IgD-negative memory B cell (primary cell): ENCODE measurements around the gene DCANP1. TPM values are rescaled to one million over a fixed set of nuclear protein-coding genes. Genes with fewer than 3 reads are reported as not detected.
"Not testable (repeated sequence)": the region's sequence is repeated elsewhere in the genome, so short reads cannot be mapped to it uniquely, and the experiment has no call there.

Source experiments
- H3K27ac Mint-ChIP-seq, 3 donors: one replicate each; pipeline ENCODE4 v1.8.0; 2020 to 2022; ENCODE audit warnings: mild to moderate bottlenecking in 3 of 3, mixed read lengths in 3 of 3, moderate library complexity in 1 of 3
- H3K27me3 Mint-ChIP-seq: one replicate; pipeline ENCODE4 v1.8.0; 2021; ENCODE audit warnings: mixed read lengths
- H3K36me3 Mint-ChIP-seq: one replicate; pipeline ENCODE4 v1.8.0; 2020; ENCODE audit warnings: mild to moderate bottlenecking, mixed read lengths
- H3K4me1 Mint-ChIP-seq, 3 donors: one replicate each; pipeline ENCODE4 v1.8.0; 2020 to 2022; ENCODE audit warnings: mixed read lengths in 3 of 3, mild to moderate bottlenecking in 1 of 3
- H3K4me3 Mint-ChIP-seq, 4 donors: one replicate each; pipeline ENCODE4 v1.8.0; 2020 to 2022; ENCODE audit warnings: mild to moderate bottlenecking in 4 of 4, mixed read lengths in 4 of 4, moderate library complexity in 3 of 4
- H3K9me3 Mint-ChIP-seq, 3 donors: one replicate each; pipeline ENCODE4 v1.8.0; 2020 to 2021; ENCODE audit warnings: mixed read lengths in 3 of 3, mild to moderate bottlenecking in 1 of 3
- polyA plus RNA-seq: library from polyadenylated mRNA; unstranded; fragments of 300-500 nt; fragmentation: Illumina TruSeq; gene quantifications from one replicate; pipeline ENCODE4 v1.2.3, GENCODE V29; 2021

Gene DCANP1
- not detected for polyA plus RNA-seq

- H3K9me3 Mint-ChIP-seq: peaks cover 0 to 4% (median 0%) of the 10 kb centered on the region in 3 donors
- no peaks in the 10 kb centered on the region for H3K36me3 Mint-ChIP-seq
- peaks cover 0 to under 1% (median 0%) of the 10 kb centered on the region in 3 donors for H3K4me1 Mint-ChIP-seq
- no peak within 1 kb of the TSS for H3K27ac Mint-ChIP-seq
- peaks cover 13% of the 10 kb centered on the region for H3K27me3 Mint-ChIP-seq
- H3K4me3 Mint-ChIP-seq: no peak within 1 kb of the TSS
Observed at GRCh38 chr5:135447298-135447929, at the start of gene DCANP1. Gene DCANP1, minus strand, starts transcription at chr5:135447348. Its CDS starts 240 bp downstream, at chr5:135447108.

GRCh38 chr5:135495531-135495930 lies 48.4 kb upstream of the DCANP1 start:
- not testable (repeated sequence) for H3K27ac Mint-ChIP-seq, H3K9me3 Mint-ChIP-seq, H3K4me1 Mint-ChIP-seq, H3K36me3 Mint-ChIP-seq
- Mint-ChIP-seq H3K4me3 (peak overlapping the region in 1 of 4 donors; percentile 64), H3K27me3 (peaks cover 20% of the 10 kb centered on the region)

GRCh38 chr5:135494196-135494595 lies 47.0 kb upstream of the DCANP1 start:
- Mint-ChIP-seq H3K4me1 (peaks cover 0 to 5% (median 3%) of the 10 kb centered on the region in 3 donors), H3K27me3 (peaks cover 30% of the 10 kb centered on the region), H3K9me3 (no peaks in the 10 kb centered on the region), H3K27ac (no peak overlapping the region), H3K4me3 (no peak overlapping the region), H3K36me3 (no peaks in the 10 kb centered on the region)

GRCh38 chr5:135493406-135494180 lies 46.4 kb upstream of the DCANP1 start:
- Mint-ChIP-seq H3K4me3 (no peak overlapping the region), H3K9me3 (no peaks in the 10 kb centered on the region), H3K4me1 (peaks cover 0 to 5% (median 3%) of the 10 kb centered on the region in 3 donors), H3K27ac (peak overlapping the region in 1 of 3 donors; percentile 53), H3K36me3 (no peaks in the 10 kb centered on the region), H3K27me3 (peaks cover 34% of the 10 kb centered on the region)

- no peak overlapping the region for H3K27ac Mint-ChIP-seq
- H3K9me3 Mint-ChIP-seq: peaks cover 0 to 2% (median 0%) of the 10 kb centered on the region in 3 donors
- H3K36me3 Mint-ChIP-seq: no peaks in the 10 kb centered on the region
- H3K27me3 Mint-ChIP-seq: peaks cover 48% of the 10 kb centered on the region
- H3K4me3 Mint-ChIP-seq: no peak overlapping the region
- peaks cover 0 to 10% (median 4%) of the 10 kb centered on the region in 3 donors for H3K4me1 Mint-ChIP-seq
Observed at GRCh38 chr5:135492319-135492626, 45.1 kb upstream of the DCANP1 start.

- no peak overlapping the region for H3K4me3 Mint-ChIP-seq
- peaks cover 0 to 10% (median 4%) of the 10 kb centered on the region in 3 donors for H3K4me1 Mint-ChIP-seq
- H3K9me3 Mint-ChIP-seq: peaks cover 0 to 2% (median 0%) of the 10 kb centered on the region in 3 donors
- H3K27me3 Mint-ChIP-seq: peaks cover 53% of the 10 kb centered on the region
- no peak overlapping the region for H3K27ac Mint-ChIP-seq
- no peaks in the 10 kb centered on the region for H3K36me3 Mint-ChIP-seq
Observed at GRCh38 chr5:135491552-135492318, 44.6 kb upstream of the DCANP1 start.

- Mint-ChIP-seq H3K27ac (no peak overlapping the region), H3K36me3 (no peaks in the 10 kb centered on the region), H3K4me3 (no peak overlapping the region), H3K9me3 (peaks cover 0 to 2% (median 0%) of the 10 kb centered on the region in 3 donors), H3K4me1 (peaks cover 0 to 10% (median 4%) of the 10 kb centered on the region in 3 donors), H3K27me3 (peaks cover 58% of the 10 kb centered on the region)
Observed at GRCh38 chr5:135491038-135491551, 43.9 kb upstream of the DCANP1 start.

GRCh38 chr5:135490245-135491037 lies 43.3 kb upstream of the DCANP1 start:
- H3K9me3 Mint-ChIP-seq: peaks cover 0 to 2% (median 0%) of the 10 kb centered on the region in 3 donors
- H3K4me3 Mint-ChIP-seq: no peak overlapping the region
- H3K27me3 Mint-ChIP-seq: peaks cover 55% of the 10 kb centered on the region
- no peak overlapping the region for H3K27ac Mint-ChIP-seq
- no peaks in the 10 kb centered on the region for H3K36me3 Mint-ChIP-seq
- peaks cover 0 to 10% (median 4%) of the 10 kb centered on the region in 3 donors for H3K4me1 Mint-ChIP-seq

- peaks cover 0 to 2% (median 0%) of the 10 kb centered on the region in 3 donors for H3K9me3 Mint-ChIP-seq
- H3K4me3 Mint-ChIP-seq: peak overlapping the region in 1 of 4 donors; percentile 70
- peak overlapping the region in 1 of 3 donors; percentile 67 for H3K27ac Mint-ChIP-seq
- peaks cover 57% of the 10 kb centered on the region for H3K27me3 Mint-ChIP-seq
- no peaks in the 10 kb centered on the region for H3K36me3 Mint-ChIP-seq
- H3K4me1 Mint-ChIP-seq: peaks cover 0 to 10% (median 4%) of the 10 kb centered on the region in 3 donors
Observed at GRCh38 chr5:135489466-135490244, 42.5 kb upstream of the DCANP1 start.

GRCh38 chr5:135488727-135489465 lies 41.7 kb upstream of the DCANP1 start:
- H3K27me3 Mint-ChIP-seq: peaks cover 56% of the 10 kb centered on the region
- peaks cover 0 to 2% (median 0%) of the 10 kb centered on the region in 3 donors for H3K9me3 Mint-ChIP-seq
- no peak overlapping the region for H3K27ac Mint-ChIP-seq
- H3K4me3 Mint-ChIP-seq: no peak overlapping the region
- H3K4me1 Mint-ChIP-seq: peaks cover 0 to 10% (median 4%) of the 10 kb centered on the region in 3 donors
- no peaks in the 10 kb centered on the region for H3K36me3 Mint-ChIP-seq

- no peak overlapping the region for H3K27ac Mint-ChIP-seq
- peaks cover 54% of the 10 kb centered on the region for H3K27me3 Mint-ChIP-seq
- no peaks in the 10 kb centered on the region for H3K36me3 Mint-ChIP-seq
- H3K4me1 Mint-ChIP-seq: peaks cover 0 to 10% (median 4%) of the 10 kb centered on the region in 3 donors
- peaks cover 0 to 2% (median 0%) of the 10 kb centered on the region in 3 donors for H3K9me3 Mint-ChIP-seq
- H3K4me3 Mint-ChIP-seq: no peak overlapping the region
Observed at GRCh38 chr5:135487839-135488514, 40.8 kb upstream of the DCANP1 start.

GRCh38 chr5:135487037-135487395 lies 39.9 kb upstream of the DCANP1 start:
- Mint-ChIP-seq H3K36me3 (no peaks in the 10 kb centered on the region), H3K27me3 (peaks cover 50% of the 10 kb centered on the region), H3K4me3 (no peak overlapping the region), H3K9me3 (peaks cover 0 to 2% (median 0%) of the 10 kb centered on the region in 3 donors), H3K4me1 (peaks cover 0 to 10% (median 4%) of the 10 kb centered on the region in 3 donors), H3K27ac (peak overlapping the region in 1 of 3 donors; percentile 71)
